EL (cell line): ENCODE data around the gene OSBPL5.

Experiments used
- DNase-seq: peaks from one replicate; pipeline ENCODE4 v3.0.0-alpha.2; 2016

Gene OSBPL5

GRCh38 chr11:3049430-3050243, 115.5 kb downstream of the OSBPL5 start:
- DNase-seq: peak; percentile 98

GRCh38 chr11:3047637-3048036, 117.5 kb downstream of the OSBPL5 start:
- DNase-seq: no peak

- peak; percentile 32 for DNase-seq
Measured at GRCh38 chr11:3046641-3047040, 118.5 kb downstream of the OSBPL5 start.

- no peak for DNase-seq
Measured at GRCh38 chr11:3046190-3046589, 118.9 kb downstream of the OSBPL5 start.

- no peak for DNase-seq
Measured at GRCh38 chr11:3044915-3045314, 120.2 kb downstream of the OSBPL5 start.

- DNase-seq: no peak
Measured at GRCh38 chr11:3044004-3044403, 121.1 kb downstream of the OSBPL5 start.

- no peak for DNase-seq
Measured at GRCh38 chr11:3043315-3043871, 121.7 kb downstream of the OSBPL5 start.

- no peak for DNase-seq
Measured at GRCh38 chr11:3042496-3043314, 122.4 kb downstream of the OSBPL5 start.

GRCh38 chr11:3041699-3042441, 123.2 kb downstream of the OSBPL5 start:
- DNase-seq: no peak

- DNase-seq: no peak
Measured at GRCh38 chr11:3040881-3041280, 124.2 kb downstream of the OSBPL5 start.

- DNase-seq: no peak
Measured at GRCh38 chr11:3037945-3038271, 127.2 kb downstream of the OSBPL5 start.
